ACC112 (cell line): ENCODE data around the gene CADM2.

ENCODE experiments used
- H2AFZ ChIP-seq: fragments of 200-600 bp; sonication (generic); one replicate; pipeline ENCODE4 v1.6.0; 2017; ENCODE audit warnings: antibody characterized with exemption, low read length; ENCODE audit not compliant: unreplicated experiment
- H3K27ac ChIP-seq: fragments of 200-600 bp; sonication (generic); 2 replicates; pipeline ENCODE4 v1.5.1; 2014; ENCODE audit warnings: low read depth, mild to moderate bottlenecking, antibody characterized with exemption, low read length, moderate library complexity
- H3K27me3 ChIP-seq: fragments of 200-600 bp; sonication (generic); 2 replicates; pipeline ENCODE4 v1.6.1; 2014; ENCODE audit warnings: mild to moderate bottlenecking, antibody characterized with exemption, low read length, moderate library complexity, mixed read lengths; ENCODE audit not compliant: insufficient read depth
- H3K36me3 ChIP-seq: fragments of 200-600 bp; sonication (generic); 2 replicates; pipeline ENCODE4 v1.6.1; 2016; ENCODE audit warnings: mild to moderate bottlenecking, antibody characterized with exemption, low read length, moderate library complexity, mixed read lengths; ENCODE audit not compliant: insufficient read depth
- H3K4me1 ChIP-seq: fragments of 200-600 bp; sonication (generic); one replicate; pipeline ENCODE4 v1.6.1; 2016; ENCODE audit warnings: low read length, mixed read lengths; ENCODE audit not compliant: insufficient read depth, unreplicated experiment, control insufficient read depth
- H3K4me3 ChIP-seq: fragments of 200-600 bp; sonication (generic); 2 replicates; pipeline ENCODE4 v1.5.1; 2014; ENCODE audit warnings: mild to moderate bottlenecking, low read depth, low read length
- H3K79me2 ChIP-seq: fragments of 200-600 bp; sonication (generic); one replicate; pipeline ENCODE4 v1.6.0; 2016; ENCODE audit warnings: low read length; ENCODE audit not compliant: control insufficient read depth, unreplicated experiment, insufficient read depth

CADM2 gene

GRCh38 chr3:85584779-85585356 is 626.1 kb downstream of the CADM2 start:
- Histone ChIP-seq H3K36me3 (no peaks in the 10 kb centered on the region), H3K4me1 (peaks cover 8% of the 10 kb centered on the region), H3K79me2 (no peaks in the 10 kb centered on the region), H3K4me3 (no peak overlapping the region), H3K27ac (no peak overlapping the region), H2AFZ (no peak overlapping the region), H3K27me3 (no peaks in the 10 kb centered on the region)

- no peaks in the 10 kb centered on the region for H3K36me3 ChIP-seq
- H3K79me2 ChIP-seq = no peaks in the 10 kb centered on the region
- no peak overlapping the region for H3K27ac ChIP-seq
- no peak overlapping the region for H2AFZ ChIP-seq
- H3K27me3 ChIP-seq = no peaks in the 10 kb centered on the region
- H3K4me3 ChIP-seq = no peak overlapping the region
- H3K4me1 ChIP-seq = peaks cover 13% of the 10 kb centered on the region
Measured at GRCh38 chr3:85586018-85586417, 627.2 kb downstream of the CADM2 start.

- Histone ChIP-seq H3K36me3 (no peaks in the 10 kb centered on the region), H3K27ac (no peak overlapping the region; the same call in 1 of the 2 replicates), H3K4me1 (peaks cover 13% of the 10 kb centered on the region), H3K79me2 (no peaks in the 10 kb centered on the region), H3K27me3 (no peaks in the 10 kb centered on the region), H2AFZ (no peak overlapping the region), H3K4me3 (no peak overlapping the region)
Measured at GRCh38 chr3:85589145-85589544, 630.4 kb downstream of the CADM2 start.

- Histone ChIP-seq H3K79me2 (no peaks in the 10 kb centered on the region), H3K27ac (no peak overlapping the region), H3K27me3 (no peaks in the 10 kb centered on the region), H3K4me3 (no peak overlapping the region), H3K36me3 (no peaks in the 10 kb centered on the region), H3K4me1 (peaks cover 13% of the 10 kb centered on the region), H2AFZ (no peak overlapping the region)
Measured at GRCh38 chr3:85591451-85591850, 632.7 kb downstream of the CADM2 start.

GRCh38 chr3:85592256-85592655 is 633.5 kb downstream of the CADM2 start:
- no peak overlapping the region for H2AFZ ChIP-seq
- no peak overlapping the region for H3K27ac ChIP-seq
- no peaks in the 10 kb centered on the region for H3K27me3 ChIP-seq
- peaks cover 13% of the 10 kb centered on the region for H3K4me1 ChIP-seq
- no peaks in the 10 kb centered on the region for H3K79me2 ChIP-seq
- no peak overlapping the region for H3K4me3 ChIP-seq
- no peaks in the 10 kb centered on the region for H3K36me3 ChIP-seq

GRCh38 chr3:85594676-85595075 is 635.9 kb downstream of the CADM2 start:
- H2AFZ ChIP-seq = no peak overlapping the region
- H3K36me3 ChIP-seq = no peaks in the 10 kb centered on the region
- no peaks in the 10 kb centered on the region for H3K79me2 ChIP-seq
- no peak overlapping the region for H3K27ac ChIP-seq
- peaks cover 6% of the 10 kb centered on the region for H3K4me1 ChIP-seq
- no peak overlapping the region for H3K4me3 ChIP-seq
- no peaks in the 10 kb centered on the region for H3K27me3 ChIP-seq

- H3K27me3 ChIP-seq = peaks cover 7% of the 10 kb centered on the region; the same call in 1 of the 2 replicates
- no peak overlapping the region for H3K4me3 ChIP-seq
- H3K4me1 ChIP-seq = no peaks in the 10 kb centered on the region
- no peak overlapping the region for H3K27ac ChIP-seq
- no peaks in the 10 kb centered on the region for H3K79me2 ChIP-seq
- no peaks in the 10 kb centered on the region for H3K36me3 ChIP-seq
- H2AFZ ChIP-seq = no peak overlapping the region
Measured at GRCh38 chr3:85603378-85603777, 644.6 kb downstream of the CADM2 start.

- H3K79me2 ChIP-seq = no peaks in the 10 kb centered on the region
- no peak overlapping the region for H3K27ac ChIP-seq
- H2AFZ ChIP-seq = no peak overlapping the region
- H3K4me3 ChIP-seq = no peak overlapping the region
- H3K36me3 ChIP-seq = no peaks in the 10 kb centered on the region
- H3K27me3 ChIP-seq = peaks cover 7% of the 10 kb centered on the region; the same call in 1 of the 2 replicates
- no peaks in the 10 kb centered on the region for H3K4me1 ChIP-seq
Measured at GRCh38 chr3:85604641-85605040, 645.9 kb downstream of the CADM2 start.

- no peaks in the 10 kb centered on the region for H3K4me1 ChIP-seq
- H3K79me2 ChIP-seq = no peaks in the 10 kb centered on the region
- H2AFZ ChIP-seq = no peak overlapping the region
- H3K27ac ChIP-seq = no peak overlapping the region
- no peaks in the 10 kb centered on the region for H3K36me3 ChIP-seq
- H3K27me3 ChIP-seq = peaks cover 7% of the 10 kb centered on the region; the same call in 1 of the 2 replicates
- no peak overlapping the region for H3K4me3 ChIP-seq
Measured at GRCh38 chr3:85605066-85605465, 646.3 kb downstream of the CADM2 start.

- Histone ChIP-seq H3K36me3 (no peaks in the 10 kb centered on the region), H3K27me3 (no peaks in the 10 kb centered on the region)
Measured at GRCh38 chr3:85626662-85627061, 667.9 kb downstream of the CADM2 start.

GRCh38 chr3:85627932-85628331 is 669.1 kb downstream of the CADM2 start:
- H3K36me3 ChIP-seq = no peaks in the 10 kb centered on the region
- no peaks in the 10 kb centered on the region for H3K27me3 ChIP-seq
- H3K79me2 ChIP-seq = no peaks in the 10 kb centered on the region
- no peaks in the 10 kb centered on the region for H3K4me1 ChIP-seq
- no peak overlapping the region for H3K27ac ChIP-seq
- H3K4me3 ChIP-seq = no peak overlapping the region
- H2AFZ ChIP-seq = no peak overlapping the region

More at GRCh38 chr3:85626662-85627061, 667.9 kb downstream of the CADM2 start:
- H3K27ac ChIP-seq = no peak overlapping the region
- H2AFZ ChIP-seq = no peak overlapping the region
- H3K4me1 ChIP-seq = no peaks in the 10 kb centered on the region
- H3K4me3 ChIP-seq = no peak overlapping the region
- H3K79me2 ChIP-seq = no peaks in the 10 kb centered on the region
